ENCODE results near the gene RGS7.

Gene RGS7

GRCh38 chr1:241118049-241118448, 239.0 kb downstream of the RGS7 start:
- Histone ChIP-seq H3K36me3 (replicated peaks; ENCODE audit: low read depth, low read length) (no peaks in the 10 kb centered on the region), H3K4me1 (ENCODE audit: low read length) (no peaks in the 10 kb centered on the region), H3K9me3 (ENCODE audit: insufficient read depth, low read length) (no peaks in the 10 kb centered on the region), H3K4me2 (ENCODE audit: low read length) (no peak overlapping the region), H4K20me1 (ENCODE audit: insufficient read depth, low read length) (no peaks in the 10 kb centered on the region), H3K4me3 (ENCODE audit: low read length) (no peak overlapping the region), H3K9ac (ENCODE audit: low read length) (no peak overlapping the region), H2AFZ (ENCODE audit: low read depth, low read length) (no peak overlapping the region), H3K27ac (ENCODE audit: low read length) (no peak overlapping the region), H3K79me2 (ENCODE audit: low read length) (no peaks in the 10 kb centered on the region), H3K27me3 (ENCODE audit: low read depth, low read length) (no peaks in the 10 kb centered on the region; the same call in 1 of the 2 replicates)
- TF ChIP-seq EZH2phosphoT487 (IDR thresholded peaks at IDR 0.05; ENCODE audit: low read depth) (no peak), CTCF (IDR thresholded peaks at IDR 0.05; ENCODE audit: low read depth, low read length) (no peak)

- no peak overlapping the region for H3K27ac ChIP-seq (ENCODE audit: low read length)
- no peaks in the 10 kb centered on the region for H4K20me1 ChIP-seq (ENCODE audit: insufficient read depth, low read length)
- H3K4me2 ChIP-seq (ENCODE audit: low read length) = no peak overlapping the region
- no peak overlapping the region for H3K9ac ChIP-seq (ENCODE audit: low read length)
- no peaks in the 10 kb centered on the region for H3K79me2 ChIP-seq (ENCODE audit: low read length)
- no peaks in the 10 kb centered on the region for H3K4me1 ChIP-seq (ENCODE audit: low read length)
- no peaks in the 10 kb centered on the region for H3K36me3 ChIP-seq (replicated peaks; ENCODE audit: low read depth, low read length)
- H3K27me3 ChIP-seq (ENCODE audit: low read depth, low read length) = no peaks in the 10 kb centered on the region
- H3K4me3 ChIP-seq (ENCODE audit: low read length) = no peak overlapping the region
- TF ChIP-seq CTCF (IDR thresholded peaks at IDR 0.05; ENCODE audit: low read depth, low read length) (no peak), EZH2phosphoT487 (IDR thresholded peaks at IDR 0.05; ENCODE audit: low read depth) (no peak)
- no peaks in the 10 kb centered on the region for H3K9me3 ChIP-seq (ENCODE audit: insufficient read depth, low read length)
- no peak overlapping the region for H2AFZ ChIP-seq (ENCODE audit: low read depth, low read length)
Measured at GRCh38 chr1:241115784-241116183, 241.2 kb downstream of the RGS7 start.

GRCh38 chr1:241114699-241115233, 242.2 kb downstream of the RGS7 start:
- no peak overlapping the region for H3K4me3 ChIP-seq (ENCODE audit: low read length)
- H2AFZ ChIP-seq (ENCODE audit: low read depth, low read length) = no peak overlapping the region
- no peaks in the 10 kb centered on the region for H3K79me2 ChIP-seq (ENCODE audit: low read length)
- no peaks in the 10 kb centered on the region for H3K27me3 ChIP-seq (ENCODE audit: low read depth, low read length)
- H4K20me1 ChIP-seq (ENCODE audit: insufficient read depth, low read length) = no peaks in the 10 kb centered on the region
- H3K9me3 ChIP-seq (ENCODE audit: insufficient read depth, low read length) = no peaks in the 10 kb centered on the region
- H3K4me1 ChIP-seq (ENCODE audit: low read length) = no peaks in the 10 kb centered on the region
- no peak overlapping the region for H3K9ac ChIP-seq (ENCODE audit: low read length)
- no peak overlapping the region for H3K4me2 ChIP-seq (ENCODE audit: low read length)
- TF ChIP-seq CTCF (IDR thresholded peaks at IDR 0.05; ENCODE audit: low read depth, low read length) (no peak), EZH2phosphoT487 (IDR thresholded peaks at IDR 0.05; ENCODE audit: low read depth) (no peak)
- no peaks in the 10 kb centered on the region for H3K36me3 ChIP-seq (replicated peaks; ENCODE audit: low read depth, low read length)
- no peak overlapping the region for H3K27ac ChIP-seq (ENCODE audit: low read length)

GRCh38 chr1:241113557-241113956, 243.4 kb downstream of the RGS7 start:
- Histone ChIP-seq H3K36me3 (replicated peaks; ENCODE audit: low read depth, low read length) (no peaks in the 10 kb centered on the region), H3K4me3 (ENCODE audit: low read length) (no peak overlapping the region), H3K9ac (ENCODE audit: low read length) (no peak overlapping the region), H3K27me3 (ENCODE audit: low read depth, low read length) (no peaks in the 10 kb centered on the region), H4K20me1 (ENCODE audit: insufficient read depth, low read length) (no peaks in the 10 kb centered on the region), H3K27ac (ENCODE audit: low read length) (no peak overlapping the region), H3K4me2 (ENCODE audit: low read length) (no peak overlapping the region), H3K79me2 (ENCODE audit: low read length) (no peaks in the 10 kb centered on the region), H3K9me3 (ENCODE audit: insufficient read depth, low read length) (no peaks in the 10 kb centered on the region), H2AFZ (ENCODE audit: low read depth, low read length) (no peak overlapping the region), H3K4me1 (ENCODE audit: low read length) (no peaks in the 10 kb centered on the region)
- TF ChIP-seq CTCF (IDR thresholded peaks at IDR 0.05; ENCODE audit: low read depth, low read length) = no peak
- no peak for TF ChIP-seq EZH2phosphoT487 (IDR thresholded peaks at IDR 0.05; ENCODE audit: low read depth)

All from OCI-LY3 (cell line).